Amygdala (tissue), 56 donors: ENCODE measurements around the gene TRABD2B.

Experiments used
- DNase-seq, 56 donors: peaks; one replicate each; lab custom pipeline; 2025; lab: John Stamatoyannopoulos, UW

TRABD2B gene

DNA sequence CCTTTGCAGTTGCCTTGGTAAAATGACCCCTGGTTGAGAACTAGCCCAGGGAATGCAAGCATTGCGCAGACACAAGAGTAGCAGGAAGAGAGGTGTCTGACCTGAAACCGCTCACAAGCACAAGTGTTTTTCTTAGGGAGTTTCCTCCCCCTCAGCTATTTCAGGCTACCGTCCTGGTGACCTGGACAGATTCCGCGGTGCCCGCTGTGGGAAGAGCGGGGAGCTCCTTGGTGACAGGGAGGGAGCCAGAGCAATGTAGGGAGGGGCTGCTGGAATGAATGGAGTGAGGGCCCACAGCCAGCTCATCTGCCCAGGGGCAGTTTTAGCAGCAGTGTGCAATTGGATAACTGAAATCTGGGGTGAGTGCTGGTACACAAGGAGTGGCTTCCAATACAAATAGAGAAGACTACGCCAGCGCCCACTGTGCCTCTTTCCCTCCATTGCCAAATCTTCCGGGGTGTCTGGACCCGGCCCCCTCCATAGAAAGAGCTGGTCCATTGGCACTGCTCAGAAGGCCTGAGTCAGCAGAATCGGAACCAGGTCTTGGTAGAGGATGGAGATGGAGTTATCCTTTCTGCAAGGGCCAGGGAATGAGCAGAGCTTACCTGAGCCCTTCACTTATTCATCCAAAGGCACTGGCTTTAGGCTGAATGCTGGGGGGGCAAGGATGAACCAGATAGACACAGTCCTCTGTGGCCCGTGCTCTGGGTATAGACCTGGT, 82.8 kb downstream of the TRABD2B start:
- no peak for DNase-seq

DNA sequence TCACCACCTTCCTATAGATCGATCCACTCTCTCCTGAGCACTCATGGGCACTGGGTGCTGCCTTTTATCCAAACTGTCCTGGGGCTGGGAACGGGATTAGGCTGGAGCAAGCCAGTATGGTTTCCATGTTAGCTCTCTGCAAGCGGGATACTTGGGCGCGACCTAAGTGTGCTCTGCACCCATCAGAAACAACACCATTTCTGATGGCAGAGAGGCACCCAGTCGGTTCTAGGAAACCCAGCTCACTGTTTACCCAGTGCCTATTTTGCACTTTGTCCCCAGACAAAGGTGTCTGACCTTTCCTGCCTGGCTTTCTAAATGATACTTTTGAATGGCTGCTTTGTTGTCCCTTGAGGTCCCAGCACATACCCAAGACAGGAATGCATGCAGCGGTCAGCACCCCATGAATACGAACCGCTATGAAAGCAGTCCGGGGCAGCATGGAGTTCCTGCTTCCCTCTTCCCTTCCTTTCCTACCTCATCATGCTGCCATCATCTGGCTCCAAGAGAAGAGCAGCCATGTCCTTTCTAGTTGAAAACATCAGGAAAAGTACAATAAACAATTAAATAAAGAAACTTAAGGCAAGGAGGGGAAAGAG, 83.9 kb downstream of the TRABD2B start:
- no peak for DNase-seq

DNA sequence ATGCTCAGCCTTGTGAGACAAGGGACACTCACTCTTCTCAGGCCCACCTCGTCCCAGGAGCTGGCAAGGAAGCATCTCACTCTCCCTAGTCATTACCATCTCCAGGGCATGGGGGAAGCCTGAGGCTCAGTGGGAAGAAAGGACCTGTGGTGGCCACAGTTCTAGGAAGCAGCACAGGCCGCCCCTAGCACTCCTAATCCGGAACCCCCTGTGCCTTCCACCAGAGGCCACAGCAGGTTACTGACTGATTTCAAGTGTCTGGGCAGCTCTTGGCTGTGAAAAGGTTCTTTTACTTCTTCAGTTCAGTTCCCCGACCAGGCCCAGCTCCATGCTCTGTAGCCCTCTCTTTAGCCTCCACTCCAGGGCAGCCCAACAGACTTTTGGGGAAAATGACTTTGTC, 84.4 kb downstream of the TRABD2B start:
- DNase-seq, result no peak

DNA sequence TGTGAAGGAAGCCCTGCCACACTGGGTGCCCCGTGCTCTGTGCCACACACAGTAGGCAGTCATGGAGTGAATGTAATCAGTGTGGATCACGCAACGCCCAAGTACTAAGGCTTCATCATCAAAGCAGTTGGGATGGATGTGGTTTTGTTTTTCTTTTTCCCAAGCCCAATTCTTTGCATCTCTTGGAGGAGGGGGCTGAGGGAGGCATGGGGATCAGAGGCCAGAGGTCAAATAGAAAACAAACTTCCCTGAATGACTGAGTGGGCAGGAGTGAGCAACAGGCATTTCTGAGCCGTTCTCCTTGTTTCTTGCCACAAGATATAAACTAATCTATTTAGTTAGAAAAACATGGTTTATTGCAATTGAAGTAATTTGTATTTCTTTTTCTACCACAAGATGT, 85.3 kb downstream of the TRABD2B start:
- DNase-seq, result no peak

DNA sequence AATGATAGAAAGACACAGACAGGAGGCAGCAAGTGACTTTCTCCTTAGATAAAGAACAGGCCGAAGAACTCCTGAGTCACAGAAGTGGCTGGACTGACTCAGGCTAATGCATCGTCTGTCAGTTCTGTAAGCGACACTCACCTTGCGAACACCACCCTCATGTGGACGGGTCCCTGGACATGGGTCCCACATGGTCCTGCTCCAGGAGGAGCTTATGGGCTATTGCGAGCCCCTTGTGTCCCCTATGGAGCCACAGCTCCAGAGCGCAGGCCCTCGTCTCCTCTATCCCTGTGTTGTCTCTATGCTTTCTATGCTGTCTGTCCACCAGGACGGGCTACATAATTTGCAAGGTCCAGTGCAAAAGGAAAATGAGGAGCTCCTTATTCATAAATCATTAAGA, 85.8 kb downstream of the TRABD2B start:
- no peak for DNase-seq

DNA sequence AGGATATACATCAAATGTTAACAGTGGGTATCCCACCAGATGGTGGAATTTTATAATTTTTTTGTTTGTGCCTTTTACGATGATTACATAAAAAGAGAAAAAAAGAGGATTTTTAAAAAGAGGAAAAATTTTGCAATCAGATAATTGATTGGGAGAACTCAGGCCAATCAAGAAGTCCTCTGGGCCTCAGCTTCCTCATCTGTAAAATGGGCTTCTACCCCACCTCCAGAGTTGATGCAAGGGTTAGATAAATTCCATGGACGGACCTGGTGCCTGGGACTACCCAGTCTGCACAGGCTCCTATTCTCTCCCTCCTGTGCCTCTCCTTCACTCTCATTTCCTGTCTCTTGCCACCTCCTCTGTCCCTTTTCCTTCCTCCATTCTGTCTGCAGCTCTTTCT, 88.9 kb downstream of the TRABD2B start:
- DNase-seq, result no peak

DNA sequence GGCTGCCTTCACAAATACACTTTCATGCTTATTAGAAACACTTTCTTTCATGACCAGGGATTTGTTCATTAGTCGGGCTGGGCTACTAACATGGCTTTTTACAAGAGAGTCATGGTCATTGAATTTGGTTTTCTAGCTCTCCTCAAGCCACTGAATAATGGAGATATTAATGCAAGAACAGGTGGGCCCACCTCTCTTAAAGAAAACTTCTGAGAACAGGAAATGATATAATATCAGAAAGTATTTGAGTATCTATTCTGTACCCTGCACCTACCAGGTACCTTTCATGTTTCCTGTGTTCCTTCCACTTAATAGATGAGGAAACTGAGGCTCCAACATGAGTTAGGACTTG, 90.0 kb downstream of the TRABD2B start:
- no peak for DNase-seq

DNA sequence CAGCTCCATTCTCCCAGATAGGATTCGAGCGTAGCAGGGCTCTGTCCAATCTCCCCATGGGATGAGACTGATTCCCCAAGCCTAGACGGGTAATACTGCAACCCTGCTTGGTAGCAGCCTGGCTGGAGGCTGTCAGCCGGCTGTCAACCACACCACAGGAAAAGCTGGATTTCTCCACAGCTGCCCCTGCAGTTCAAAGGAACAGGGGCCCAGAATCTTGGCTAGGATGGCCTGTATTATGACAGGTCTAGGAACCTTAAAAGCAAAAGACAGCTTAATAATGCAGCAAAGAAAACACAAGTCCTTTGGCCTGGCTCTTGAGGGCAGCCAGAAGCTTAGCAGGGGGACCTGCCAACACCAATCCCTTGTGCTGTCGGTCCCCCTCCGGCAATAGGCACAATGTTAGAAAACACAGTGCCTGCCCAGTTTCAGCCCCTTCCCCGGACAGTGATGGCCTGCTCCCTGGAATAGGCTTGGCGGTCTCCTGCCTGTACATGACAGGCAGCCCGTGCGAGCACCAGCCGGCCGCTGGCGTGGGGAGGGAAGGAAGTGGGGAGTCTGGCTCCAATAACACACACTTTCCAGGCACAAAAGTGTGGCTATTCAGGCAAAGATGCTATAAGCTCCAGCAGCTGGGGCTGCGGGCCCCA, 90.5 kb downstream of the TRABD2B start:
- DNase-seq, result peak in 2 of 56 donors; percentile 7 to 14

DNA sequence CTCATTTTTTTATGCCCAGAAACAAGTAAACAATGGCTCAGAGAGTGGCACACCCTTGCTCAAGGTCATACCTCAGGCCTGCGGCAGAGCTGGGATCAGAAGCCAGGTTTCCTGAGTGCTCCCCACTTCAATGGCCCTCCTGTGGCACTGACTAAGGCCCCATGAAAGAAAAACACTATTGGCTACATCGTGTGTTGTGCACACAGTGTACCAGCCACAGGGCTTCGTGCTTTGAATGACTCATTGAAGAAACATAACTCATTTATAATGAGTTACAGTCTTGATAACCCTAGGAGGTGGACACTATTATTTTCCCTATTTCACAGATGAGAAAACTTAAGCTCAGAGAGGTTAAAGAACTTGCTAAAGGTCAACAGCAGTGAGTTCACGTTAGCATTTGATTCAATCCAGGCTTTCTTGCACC, 91.2 kb downstream of the TRABD2B start:
- DNase-seq, result no peak

DNA sequence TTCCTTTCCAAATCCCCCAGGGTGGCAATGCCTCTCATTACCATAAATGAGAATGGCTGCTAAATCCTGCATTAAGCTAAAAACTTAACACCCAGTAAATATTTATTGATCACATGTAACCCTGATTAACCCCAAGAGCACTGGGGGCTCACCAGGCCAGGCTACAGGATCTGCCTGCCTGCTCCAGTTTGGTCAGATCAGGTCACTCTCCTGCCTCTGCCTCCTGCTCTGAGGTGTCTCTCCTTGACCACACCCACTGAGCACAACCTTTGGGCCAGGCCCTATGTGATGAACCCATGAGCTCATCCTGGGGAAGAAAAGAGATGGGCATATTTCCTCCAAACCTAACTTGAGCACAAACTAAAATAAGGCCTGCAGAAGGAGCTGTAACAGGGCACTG, 93.5 kb downstream of the TRABD2B start:
- no peak for DNase-seq

DNA sequence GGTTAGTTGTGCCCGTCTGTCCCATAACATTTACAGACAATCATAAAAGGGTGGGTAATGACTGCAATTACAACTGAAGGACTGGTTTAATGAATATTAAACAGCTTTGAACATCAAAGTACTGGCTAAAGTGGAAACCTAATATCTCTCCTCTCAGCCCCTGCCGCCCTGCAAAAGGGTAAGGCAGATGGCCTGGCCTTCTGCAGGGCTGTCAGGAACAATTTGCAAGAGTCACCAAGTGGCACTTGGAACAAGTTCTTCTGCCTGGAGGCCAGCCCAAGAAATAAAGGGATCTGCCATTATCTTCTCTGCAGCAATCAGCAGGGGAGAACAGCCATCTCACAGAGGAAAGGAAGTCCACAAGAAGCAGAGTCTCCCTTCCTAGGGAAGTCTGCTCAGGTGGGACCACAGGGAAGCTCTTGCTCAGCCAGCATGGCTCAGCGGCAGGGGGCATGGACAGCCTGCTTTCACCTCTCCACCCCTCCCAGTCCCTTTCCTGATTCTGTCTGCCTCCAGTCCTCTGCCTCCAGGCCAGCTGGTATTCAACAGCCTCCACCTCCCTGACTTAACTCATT, 96.1 kb downstream of the TRABD2B start:
- DNase-seq, result no peak

DNA sequence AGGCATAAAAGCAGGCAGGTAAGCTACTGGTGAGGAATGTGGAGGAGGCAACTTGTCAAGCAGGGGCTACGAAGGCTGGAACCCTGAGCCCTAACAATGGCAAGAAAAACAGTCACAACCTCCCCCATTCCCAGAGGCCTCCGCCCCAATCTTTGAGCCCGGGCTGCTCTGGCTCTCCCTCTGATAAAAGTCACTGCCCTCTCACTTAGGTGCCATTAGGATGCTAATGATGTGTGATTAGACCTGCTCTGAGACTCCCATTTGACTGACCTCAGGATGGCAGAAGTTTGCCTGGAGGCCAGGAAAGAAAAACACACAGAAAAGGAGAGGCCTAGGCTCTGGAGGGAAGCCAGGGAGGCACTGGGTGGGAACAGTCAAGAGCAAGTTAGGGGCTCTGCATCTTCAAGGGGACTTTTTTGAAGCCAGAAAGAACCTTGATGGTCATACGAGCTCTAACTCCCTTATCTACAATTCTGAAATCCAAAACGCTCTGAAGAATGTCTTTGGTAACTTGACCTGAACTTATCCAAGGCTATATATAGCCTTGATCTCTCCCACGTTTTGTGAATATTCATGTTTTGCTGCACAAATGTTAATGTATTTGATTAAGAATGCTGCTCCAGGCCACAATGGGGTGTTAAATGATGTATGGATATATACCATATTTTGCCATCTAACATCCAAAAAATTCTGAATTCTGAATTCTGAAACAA, 98.9 kb downstream of the TRABD2B start:
- DNase-seq, result no peak

DNA sequence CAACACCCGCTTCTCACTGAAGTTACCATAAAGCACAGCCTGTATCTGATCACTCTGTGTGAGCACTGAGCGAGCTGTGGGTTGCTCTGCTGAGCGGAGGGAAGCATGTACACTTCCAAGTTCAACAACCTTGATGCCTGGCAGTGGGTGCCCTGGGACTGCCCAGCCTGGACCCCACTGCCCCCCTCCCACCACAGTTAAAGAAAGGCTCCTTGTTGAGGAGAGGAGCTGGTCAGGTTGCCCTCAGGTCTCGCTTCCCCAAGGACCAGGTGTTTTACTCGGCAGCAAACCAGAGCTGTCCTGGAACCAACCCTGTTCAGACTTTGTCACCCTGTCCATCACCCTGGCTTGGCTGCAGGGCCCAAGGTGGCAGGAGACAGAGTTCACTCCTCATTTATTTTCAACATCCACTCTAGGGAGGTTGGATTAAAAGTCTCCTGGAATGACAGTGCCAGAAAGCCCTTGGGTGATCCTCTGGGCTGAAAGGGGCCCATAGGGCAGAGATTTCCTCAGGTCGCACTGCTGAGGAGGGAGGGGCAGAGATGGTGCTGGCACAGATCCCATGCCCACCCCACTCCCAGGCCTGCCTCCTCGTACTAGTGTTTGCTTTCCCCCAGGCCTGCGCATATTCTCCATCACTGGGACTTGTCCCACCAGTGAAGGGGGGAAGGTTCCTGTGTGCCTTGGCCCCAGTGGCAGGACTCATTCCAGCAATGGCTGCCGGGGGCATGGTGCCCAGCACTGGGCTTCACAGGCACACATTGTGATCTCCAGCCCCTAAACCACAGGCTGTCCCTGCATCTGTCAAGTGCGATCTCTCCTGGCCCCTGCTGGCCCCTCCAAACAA, 101.7 kb downstream of the TRABD2B start:
- DNase-seq, result no peak

DNA sequence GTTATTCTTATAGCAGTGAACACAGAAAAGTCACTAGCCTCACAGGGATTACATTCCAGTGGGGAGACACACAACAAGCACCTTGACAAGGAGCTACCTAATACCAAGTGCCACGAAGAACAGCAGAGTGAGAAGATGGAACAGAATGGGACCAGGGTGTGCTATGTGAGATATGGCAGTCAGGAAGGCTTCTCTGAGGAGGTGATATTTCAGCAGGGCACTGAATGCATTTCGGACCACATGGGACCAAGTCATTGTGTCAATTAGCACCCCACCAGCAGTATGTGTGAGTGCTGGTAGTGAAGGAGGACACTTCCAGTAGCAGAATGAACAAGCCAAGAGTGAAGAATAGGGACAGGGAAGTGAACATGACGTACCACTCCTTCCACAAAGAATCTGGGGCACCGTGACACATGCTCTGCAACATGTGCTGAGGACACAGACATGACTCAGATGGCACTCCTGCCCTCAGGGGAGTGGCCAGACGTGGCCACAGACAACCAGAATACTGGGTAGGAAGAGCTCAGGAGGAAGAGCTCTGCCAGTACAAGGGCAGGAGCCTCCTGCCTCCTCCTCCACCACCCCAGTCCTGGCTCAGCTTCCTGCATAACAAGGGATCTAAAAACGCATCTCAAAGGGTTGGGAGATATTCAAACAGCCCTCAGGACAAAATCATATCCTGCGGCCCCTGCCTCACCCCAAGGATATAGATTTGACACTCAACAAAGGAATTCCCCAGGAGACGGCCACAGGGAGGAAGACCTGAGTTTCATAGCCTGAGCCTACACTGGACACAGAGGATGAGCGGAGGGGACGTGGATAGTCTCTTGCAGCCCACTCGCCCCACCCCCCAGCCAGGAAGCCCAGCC, 102.5 kb downstream of the TRABD2B start:
- no peak for DNase-seq

DNA sequence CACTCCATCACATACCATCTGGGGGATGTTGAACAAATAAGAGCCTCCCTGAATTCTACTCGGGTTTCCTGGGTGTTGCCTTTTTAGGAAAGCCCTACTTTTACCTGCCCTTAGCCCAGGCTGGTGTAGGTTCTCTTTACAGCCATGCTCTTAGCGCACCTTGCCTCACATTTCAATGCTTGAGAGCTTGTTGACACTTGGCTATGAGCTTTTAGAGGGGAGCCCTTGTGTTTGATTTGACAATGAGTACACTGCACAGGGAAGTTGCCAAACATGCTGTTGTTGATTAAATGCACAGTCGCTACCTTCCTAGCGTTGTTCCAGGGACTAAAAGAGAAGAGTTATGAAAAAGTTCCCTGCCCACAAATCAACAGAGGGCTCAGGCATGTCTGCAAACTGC, 103.8 kb downstream of the TRABD2B start:
- DNase-seq, result no peak

DNA sequence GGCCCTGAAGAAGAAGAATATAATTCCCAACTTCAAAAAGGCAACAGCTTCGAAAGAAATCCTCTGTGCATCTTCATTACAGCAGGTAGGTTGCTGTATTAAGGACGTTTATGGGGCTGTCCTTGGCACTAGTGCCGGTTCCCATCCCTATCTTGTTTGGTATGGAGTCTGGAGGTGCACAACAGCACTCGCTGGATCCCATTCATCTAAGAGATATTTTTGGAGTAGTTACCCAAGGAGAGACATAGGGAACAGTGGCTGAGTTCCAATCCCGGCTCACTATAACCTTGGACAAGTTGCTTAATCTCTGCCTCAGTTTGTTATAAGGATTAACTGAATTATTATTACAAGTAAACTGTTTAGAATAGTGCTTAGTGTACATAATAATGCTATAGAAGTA, 106.4 kb downstream of the TRABD2B start:
- DNase-seq, result no peak

DNA sequence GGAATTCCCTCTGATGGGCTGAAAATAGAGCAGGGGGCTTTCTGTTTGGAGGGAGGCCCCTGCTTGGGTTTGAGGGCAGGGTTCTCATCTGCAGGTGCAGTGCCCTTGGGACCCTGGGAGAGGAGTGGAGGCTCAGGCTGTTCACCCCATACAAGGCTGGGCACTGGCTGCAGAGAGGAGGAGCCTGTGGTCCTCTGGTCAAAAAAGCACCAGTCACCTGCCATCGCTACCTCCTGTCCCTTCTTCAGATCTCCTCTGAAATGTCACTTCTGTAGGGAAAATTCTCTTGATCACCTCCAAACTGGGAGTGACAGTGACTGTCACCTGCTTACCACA, 108.9 kb downstream of the TRABD2B start:
- DNase-seq, result no peak

DNA sequence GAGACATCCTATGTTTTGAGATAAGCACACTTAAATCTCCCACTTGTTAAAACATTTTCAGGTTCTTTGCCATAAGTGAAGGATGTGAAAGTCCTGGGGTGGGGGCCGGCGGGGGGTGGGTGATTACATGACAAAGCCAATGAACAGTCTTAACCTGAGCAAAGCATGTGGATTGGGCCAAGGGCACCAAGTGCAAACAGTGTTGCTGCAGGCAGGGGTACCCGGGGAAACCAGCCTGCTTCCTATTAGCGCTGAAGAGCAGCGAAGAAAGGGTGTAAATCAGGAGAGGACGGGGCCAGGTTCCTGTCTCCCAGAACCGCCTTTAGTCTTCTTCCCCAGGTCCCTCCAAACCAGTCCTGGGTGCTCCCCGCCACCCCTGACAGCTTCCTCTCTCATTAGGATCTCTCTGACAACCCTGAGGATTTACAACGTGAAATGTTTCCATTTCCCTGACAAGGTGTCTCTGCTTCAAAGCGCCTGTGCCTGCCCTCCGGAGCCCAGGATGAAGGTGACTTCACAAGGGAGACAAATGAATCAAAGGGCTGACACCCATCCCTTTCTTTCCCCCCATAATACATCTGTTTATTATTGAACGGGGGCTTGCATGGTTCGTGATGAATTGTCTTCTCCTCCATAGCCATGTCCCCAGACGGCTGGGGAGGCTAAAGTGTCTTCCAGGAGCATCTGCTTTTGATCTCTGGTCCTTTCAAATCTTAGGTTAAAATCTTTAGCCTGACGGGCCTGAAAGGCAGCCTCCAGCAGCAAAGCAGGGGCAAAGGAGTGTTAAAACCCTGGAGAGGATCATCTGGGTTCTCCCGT, 109.5 kb downstream of the TRABD2B start:
- no peak for DNase-seq

DNA sequence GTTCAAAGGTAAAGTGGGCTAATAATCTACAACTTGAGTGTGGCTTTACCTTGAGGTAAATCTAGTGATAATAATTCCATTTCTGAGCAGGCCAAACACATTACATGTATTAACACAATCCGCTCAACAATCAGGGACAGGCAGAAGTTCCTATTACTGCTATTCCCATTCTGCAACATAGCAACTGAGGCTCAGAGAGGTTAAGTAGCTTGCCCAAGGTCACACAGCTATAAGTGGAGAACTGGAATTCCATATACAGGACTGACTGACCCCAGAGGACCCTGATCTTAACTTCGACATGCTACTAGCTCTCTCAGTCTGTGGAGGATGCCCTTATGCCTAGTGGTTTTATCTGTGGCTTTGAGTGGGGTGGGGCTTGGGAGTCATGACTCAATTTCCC, 110.1 kb downstream of the TRABD2B start:
- no peak for DNase-seq
